HG03558 (cell line): ENCODE measurements around the gene DICER1.

ENCODE experiments used
- ATAC-seq: cut with Tn5 transposase; IDR thresholded peaks from one replicate; pipeline ENCODE4 v1.9.1; 2021; ENCODE audit warnings: moderate number of reproducible peaks; ENCODE audit not compliant: unreplicated experiment; ENCODE audit errors: extremely low read depth

Gene DICER1

DNA sequence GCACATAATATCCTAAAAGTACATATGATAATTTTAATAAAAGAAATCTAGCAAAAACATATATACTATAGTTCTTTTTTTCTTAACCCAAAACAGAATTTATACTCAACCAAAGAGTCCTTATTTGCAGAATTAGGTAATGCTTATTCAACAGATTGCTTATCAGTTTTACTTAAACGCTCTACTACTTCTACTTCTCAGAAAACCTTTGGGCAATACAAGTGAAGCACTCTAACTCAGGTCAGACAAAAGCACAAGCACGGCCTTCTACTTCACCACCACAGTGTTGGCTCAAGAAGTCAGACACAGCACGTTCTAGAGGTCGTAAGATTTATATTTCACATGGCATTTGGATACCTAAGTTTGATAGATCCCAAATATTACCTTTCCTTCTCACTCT, 29.2 kb downstream of the DICER1 start:
- no peak for ATAC-seq

- no peak for ATAC-seq
Observed at GRCh38 chr14:95127531-95127911, 29.8 kb downstream of the DICER1 start.

DNA sequence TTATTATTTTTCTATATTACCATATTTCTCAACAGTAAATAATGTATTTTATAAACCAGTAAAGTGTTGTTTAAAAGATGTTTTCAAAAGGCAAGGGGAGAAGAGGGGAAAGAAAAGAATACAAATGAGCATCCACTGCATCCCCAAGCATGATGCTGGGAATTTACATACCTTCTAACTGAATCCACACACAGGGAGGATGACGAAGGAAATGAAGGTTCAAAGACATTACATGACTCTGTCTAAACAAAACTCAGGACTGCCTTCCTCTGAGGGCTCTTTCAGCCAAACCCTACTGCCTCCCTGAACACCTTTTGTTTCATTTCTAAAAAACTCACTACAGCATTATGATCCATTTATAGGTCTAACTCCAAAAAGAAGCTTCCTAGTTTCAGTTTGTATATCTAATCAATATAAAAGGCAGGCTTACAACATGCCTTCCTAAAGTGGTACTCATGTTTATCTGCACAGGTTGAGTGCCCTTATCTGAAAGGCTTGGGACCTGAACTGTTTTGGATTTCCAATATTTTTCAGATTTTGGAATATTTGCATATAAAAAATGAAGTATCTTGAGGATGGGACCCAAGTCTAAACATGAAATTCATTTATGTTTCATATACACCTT, 30.3 kb downstream of the DICER1 start:
- no peak for ATAC-seq

DNA sequence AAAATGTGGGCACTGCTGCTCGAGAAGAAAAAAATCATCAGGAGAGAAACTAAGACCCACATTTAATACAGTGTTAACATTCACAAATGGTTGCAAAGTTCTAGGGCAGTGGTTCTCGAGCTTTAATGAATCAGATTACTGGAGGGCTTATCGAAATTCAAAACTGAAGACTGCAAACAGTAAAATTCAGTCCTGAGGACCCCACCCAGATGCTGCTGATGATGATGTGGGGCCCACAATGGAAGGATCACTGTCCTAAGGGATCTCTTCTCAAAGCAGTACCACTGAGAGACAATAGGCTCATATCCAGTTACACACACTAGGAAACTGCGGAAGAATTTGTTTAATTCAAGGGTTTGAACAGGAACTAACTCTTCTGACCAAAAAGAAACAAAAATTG, 31.4 kb downstream of the DICER1 start:
- no peak for ATAC-seq

DNA sequence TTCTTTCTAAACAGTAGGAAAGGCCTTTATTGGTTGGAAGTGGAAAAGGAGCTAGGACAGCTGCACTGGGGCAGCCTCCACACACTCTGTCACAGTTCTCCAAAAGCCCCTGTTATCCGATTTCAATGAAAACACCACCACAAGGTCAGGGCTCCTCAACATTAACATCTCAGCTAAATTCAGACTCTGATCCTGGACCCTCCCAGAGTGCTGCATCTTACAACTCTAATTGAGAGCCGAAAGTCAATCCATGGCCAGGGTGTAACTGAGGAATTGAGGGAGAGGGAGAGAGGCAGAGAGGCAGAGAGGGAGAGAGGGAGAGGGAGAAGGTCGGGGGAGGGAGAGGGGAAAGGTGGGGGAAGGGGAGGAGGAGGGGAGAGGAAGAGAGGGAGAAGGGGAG, 32.1 kb downstream of the DICER1 start:
- no peak for ATAC-seq

GRCh38 chr14:95123891-95124579, 33.3 kb downstream of the DICER1 start:
- no peak for ATAC-seq

- ATAC-seq: no peak
Observed at GRCh38 chr14:95122621-95122945, 34.7 kb downstream of the DICER1 start.

- ATAC-seq: no peak
Observed at GRCh38 chr14:95121911-95122620, 35.3 kb downstream of the DICER1 start.

DNA sequence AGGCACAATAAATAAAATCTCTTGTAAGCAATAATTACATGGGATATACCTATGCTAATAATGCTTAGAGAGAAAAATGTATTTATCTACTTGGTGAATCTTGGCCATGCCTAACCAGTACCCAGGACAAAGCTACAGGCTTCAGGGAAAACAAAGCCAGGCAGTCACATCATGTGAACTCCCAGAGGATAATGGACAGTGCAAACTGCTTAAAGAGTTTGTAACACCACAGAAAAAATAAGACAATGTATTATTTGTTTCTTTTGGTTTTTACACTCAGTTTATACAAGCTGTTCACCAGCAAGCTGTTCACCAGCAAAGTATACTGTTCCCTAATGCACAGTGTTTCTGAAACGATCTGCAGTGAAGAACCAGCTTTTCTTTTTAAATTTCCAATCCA, 38.0 kb downstream of the DICER1 start:
- ATAC-seq: no peak

DNA sequence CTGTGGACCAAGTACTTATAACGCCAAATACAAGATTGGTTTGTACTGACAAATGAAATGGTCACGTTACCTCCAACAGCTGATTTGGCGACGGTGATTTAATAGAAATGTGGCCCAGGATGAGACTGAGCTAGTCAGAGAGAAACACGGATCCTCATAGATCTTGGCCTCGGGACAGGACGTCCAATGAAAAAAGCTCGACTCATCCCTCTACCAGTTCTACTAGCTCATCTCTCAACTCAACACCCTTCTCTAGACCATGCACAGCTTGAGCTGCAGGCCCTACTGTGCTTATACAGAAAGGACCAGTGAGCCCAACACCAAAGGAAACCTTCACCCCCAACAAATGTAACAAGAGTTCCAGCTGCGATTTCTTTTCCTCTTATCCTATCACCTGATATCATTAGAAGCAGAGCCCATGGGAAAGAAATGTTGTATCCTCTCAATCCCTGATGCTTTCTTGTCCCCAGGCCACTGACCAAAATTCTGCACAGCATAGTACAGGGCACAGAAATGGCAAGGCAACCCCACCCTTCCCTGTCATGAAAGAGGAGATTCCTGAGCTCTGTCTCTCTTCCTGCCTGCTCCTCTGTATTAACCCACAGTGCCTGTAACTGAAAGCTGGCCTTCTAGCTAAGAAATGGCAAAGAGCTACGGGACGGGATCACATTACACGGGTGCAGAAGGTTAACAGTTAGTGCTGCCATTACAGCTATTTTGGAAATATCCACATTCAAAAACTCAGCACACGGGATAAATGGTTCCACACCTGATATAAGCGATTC, 39.2 kb downstream of the DICER1 start:
- no peak for ATAC-seq

DNA sequence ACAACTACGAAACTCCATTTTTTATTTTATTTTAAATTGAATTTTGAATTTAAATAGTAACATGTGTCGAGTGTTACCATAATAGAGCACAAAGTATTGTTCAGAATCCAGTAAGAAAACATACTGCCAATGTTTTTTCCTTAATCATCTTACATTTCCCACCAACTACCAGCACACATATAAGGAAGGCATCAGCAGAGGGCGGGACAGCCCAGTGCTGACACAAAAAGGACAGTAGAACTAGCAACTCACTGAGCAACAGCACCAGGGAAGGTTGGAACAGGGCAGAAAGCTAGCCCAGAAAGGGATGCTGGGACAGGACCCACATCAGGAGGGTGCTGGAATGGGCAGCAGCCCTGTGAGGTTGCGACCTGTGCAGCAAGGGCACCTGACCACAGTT, 43.9 kb downstream of the DICER1 start:
- ATAC-seq: no peak

GRCh38 chr14:95111507-95112164, 45.7 kb downstream of the DICER1 start:
- ATAC-seq: no peak

DNA sequence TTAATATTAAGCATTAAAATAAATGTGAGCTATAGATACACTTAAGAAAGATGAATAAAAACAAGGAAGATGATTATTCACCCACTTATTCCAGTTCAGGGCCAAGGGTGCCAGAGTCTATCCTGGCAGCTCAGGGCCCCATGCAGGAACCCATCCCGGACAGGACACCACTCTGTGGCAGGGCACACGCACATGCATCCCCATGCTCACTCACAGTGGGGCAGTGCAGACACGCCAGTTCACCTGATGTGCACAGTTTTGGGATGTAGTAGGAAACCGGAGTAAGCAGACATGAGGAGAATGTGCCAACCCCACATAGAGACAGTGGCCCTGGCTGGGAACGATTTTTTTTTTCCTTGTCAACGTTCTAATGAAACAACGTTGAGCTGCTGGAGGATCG, 47.2 kb downstream of the DICER1 start:
- no peak for ATAC-seq

DNA sequence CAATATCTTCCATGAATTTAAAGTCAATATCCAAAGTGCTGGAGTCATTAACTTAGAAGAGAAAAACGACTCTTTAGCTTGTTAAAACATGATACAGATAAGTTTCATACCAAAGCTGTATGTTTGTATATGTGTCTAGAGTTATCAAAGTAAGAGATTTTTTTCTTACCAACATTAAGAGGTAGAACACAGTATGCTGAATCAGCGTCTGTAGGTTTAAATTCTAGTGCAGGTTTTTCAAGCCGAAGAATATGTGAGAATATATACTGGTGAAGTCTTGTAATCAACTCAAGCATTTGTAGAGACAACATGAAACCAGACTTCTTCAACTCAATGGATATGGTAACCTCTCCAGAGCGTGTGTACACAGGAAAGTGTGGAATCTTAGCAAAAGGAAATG, 49.6 kb downstream of the DICER1 start:
- no peak for ATAC-seq

- no peak for ATAC-seq
Observed at GRCh38 chr14:95106971-95107370, 50.4 kb downstream of the DICER1 start.

DNA sequence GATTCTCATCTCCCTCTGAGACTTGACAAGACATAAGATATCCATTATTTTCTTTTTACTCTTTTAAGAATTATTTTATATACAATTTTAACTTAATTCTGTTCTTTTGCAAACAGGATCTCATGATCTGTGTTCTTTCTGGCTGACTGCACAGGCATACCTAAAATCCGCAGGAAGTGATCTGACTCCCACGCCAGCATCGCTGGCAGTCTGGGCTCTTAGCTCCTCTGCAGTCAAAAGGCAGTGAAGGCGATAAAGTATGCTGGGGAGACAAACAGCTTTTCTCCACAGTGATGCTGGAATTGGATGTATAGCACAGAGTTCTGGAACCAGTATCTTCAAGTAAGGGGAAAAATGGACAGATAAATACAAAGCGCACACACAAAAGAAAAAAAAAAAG, 52.4 kb downstream of the DICER1 start:
- no peak for ATAC-seq

DNA sequence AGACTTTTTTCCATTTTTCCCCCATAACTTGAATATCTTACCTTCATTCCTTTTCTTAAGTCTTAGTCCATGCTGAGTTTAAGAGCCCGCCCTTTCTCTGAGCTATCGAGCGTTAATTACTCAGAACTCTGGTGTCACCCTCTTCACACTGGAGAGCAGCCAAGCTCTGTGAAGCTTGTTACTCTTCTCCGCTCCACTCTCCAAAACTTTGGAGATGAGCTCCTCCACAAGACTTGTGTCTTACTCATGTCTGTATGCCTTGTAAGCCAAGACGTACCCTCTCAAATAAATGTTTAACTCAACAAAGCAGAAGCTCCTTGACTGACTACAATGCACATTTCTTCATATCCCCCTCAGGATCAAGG, 54.7 kb downstream of the DICER1 start:
- no peak for ATAC-seq

DNA sequence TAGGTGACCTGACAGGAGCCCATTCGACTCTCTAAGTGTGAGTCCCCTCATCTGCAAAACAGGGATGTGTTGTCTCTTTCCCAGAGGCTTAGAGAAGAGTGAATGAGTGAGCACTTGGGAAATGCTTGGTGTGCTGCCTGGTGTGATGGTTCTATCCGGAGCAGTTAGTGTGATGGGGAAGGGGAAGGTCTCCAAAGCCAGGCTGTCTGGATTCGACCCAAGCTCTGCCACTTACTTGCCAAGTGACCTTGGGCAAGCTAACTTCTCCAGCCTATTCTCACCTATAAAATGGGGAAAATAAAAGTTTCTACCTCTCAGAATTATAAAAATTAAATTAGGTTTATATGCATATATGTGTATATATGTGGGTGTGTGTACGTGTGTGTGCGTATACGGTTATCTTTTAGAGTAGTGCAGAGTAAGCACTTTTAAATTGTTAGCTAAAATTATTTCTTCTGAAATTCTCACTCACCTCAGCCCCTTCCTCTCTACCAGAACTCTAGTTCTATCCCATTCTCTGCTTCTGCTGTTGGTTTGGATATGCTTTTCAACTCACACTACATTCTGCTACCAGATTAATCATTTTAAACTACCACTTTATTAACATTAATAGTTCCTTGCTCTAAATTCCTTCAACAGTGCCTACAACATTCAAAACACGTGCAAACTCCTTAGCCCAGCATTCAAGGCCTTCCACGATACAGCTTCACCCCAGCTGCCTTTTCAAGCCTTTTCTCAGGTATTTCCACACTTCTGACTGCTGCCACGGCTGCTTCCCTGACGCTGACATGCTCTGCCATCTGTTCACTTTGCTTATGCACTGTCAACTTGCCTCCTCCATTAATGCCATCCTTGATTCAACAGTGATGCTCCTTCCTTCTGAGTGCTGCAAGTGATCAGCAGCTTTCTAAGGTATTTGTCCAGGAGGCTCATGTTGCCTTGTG, 55.3 kb downstream of the DICER1 start:
- no peak for ATAC-seq

- ATAC-seq: no peak
Observed at GRCh38 chr14:95098984-95099599, 58.2 kb downstream of the DICER1 start.
